ENCODE measurements around the gene NAP1L1.

NAP1L1 gene

DNA sequence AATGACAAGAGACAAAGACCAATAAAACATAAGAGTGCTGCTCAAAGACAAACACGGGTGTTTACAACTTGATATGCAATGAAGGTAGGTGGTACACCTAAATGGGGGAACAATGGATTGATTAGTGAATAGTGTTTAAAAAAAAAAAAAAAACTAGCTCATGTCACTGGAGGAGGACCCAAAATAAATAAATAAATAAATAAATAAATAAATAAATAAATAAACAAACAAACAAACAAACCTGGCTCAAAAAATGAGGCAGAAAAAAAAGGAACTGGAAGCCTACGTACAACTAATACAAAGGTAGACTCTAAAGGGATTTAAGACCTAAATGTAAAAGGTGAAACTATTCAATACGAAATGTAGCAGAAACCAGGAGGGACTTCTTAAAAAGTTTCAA, 18.6 kb downstream of the NAP1L1 start:
- H2AFZ ChIP-seq (ENCODE audit: low read length, unreplicated experiment), result no peak overlapping the region
- peaks cover 99% of the 10 kb centered on the region for H3K79me2 ChIP-seq (ENCODE audit: control insufficient read depth, insufficient read depth, low read length, unreplicated experiment)
- H3K36me3 ChIP-seq (ENCODE audit: insufficient read depth, low read length), result peaks cover 65% of the 10 kb centered on the region
- peaks cover 15% of the 10 kb centered on the region for H3K4me1 ChIP-seq (ENCODE audit: control insufficient read depth, insufficient read depth, low read length, unreplicated experiment)
- H3K4me3 ChIP-seq (ENCODE audit: low read depth, low read length), result no peak overlapping the region
- H3K27me3 ChIP-seq (ENCODE audit: insufficient read depth, low read length), result no peaks in the 10 kb centered on the region
- no peak overlapping the region for H3K27ac ChIP-seq (ENCODE audit: low read depth, low read length)

DNA sequence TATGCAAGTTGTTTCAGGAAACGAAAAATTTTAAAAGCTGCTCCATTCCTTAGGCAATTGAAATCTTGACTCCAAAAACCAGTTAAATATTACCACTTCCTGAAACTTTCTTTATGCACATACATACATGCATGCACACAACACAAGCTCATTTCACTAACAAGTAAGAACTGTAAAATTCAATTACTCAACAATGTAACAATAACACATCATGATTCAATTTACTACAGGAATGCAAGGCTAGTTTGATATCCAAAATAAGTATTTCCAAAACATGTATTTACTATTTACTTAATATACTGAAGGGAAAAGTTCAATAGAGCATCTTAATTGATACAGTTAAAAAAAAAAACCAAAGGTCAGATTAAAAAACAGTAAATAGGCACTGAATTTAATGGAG, 19.6 kb downstream of the NAP1L1 start:
- H3K36me3 ChIP-seq (ENCODE audit: insufficient read depth, low read length), result peaks cover 62% of the 10 kb centered on the region
- H2AFZ ChIP-seq (ENCODE audit: low read length, unreplicated experiment), result no peak overlapping the region
- H3K27me3 ChIP-seq (ENCODE audit: insufficient read depth, low read length), result no peaks in the 10 kb centered on the region
- H3K4me1 ChIP-seq (ENCODE audit: control insufficient read depth, insufficient read depth, low read length, unreplicated experiment), result peaks cover 15% of the 10 kb centered on the region
- no peak overlapping the region for H3K27ac ChIP-seq (ENCODE audit: low read depth, low read length)
- H3K4me3 ChIP-seq (ENCODE audit: low read depth, low read length), result no peak overlapping the region
- peaks cover 98% of the 10 kb centered on the region for H3K79me2 ChIP-seq (ENCODE audit: control insufficient read depth, insufficient read depth, low read length, unreplicated experiment)

GRCh38 chr12:76060111-76060510, 24.4 kb downstream of the NAP1L1 start:
- Histone ChIP-seq H3K27me3 (ENCODE audit: insufficient read depth, low read length) (no peaks in the 10 kb centered on the region), H3K79me2 (ENCODE audit: control insufficient read depth, insufficient read depth, low read length, unreplicated experiment) (peaks cover 66% of the 10 kb centered on the region), H3K36me3 (ENCODE audit: insufficient read depth, low read length) (peaks cover 44% of the 10 kb centered on the region), H2AFZ (ENCODE audit: low read length, unreplicated experiment) (no peak overlapping the region), H3K27ac (ENCODE audit: low read depth, low read length) (no peak overlapping the region), H3K4me3 (ENCODE audit: low read depth, low read length) (no peak overlapping the region), H3K4me1 (ENCODE audit: control insufficient read depth, insufficient read depth, low read length, unreplicated experiment) (no peaks in the 10 kb centered on the region)

GRCh38 chr12:76057326-76057725, 27.2 kb downstream of the NAP1L1 start:
- H3K4me3 ChIP-seq (ENCODE audit: low read depth, low read length), result no peak overlapping the region
- H3K27ac ChIP-seq (ENCODE audit: low read depth, low read length), result no peak overlapping the region
- H3K36me3 ChIP-seq (ENCODE audit: insufficient read depth, low read length), result peaks cover 51% of the 10 kb centered on the region
- H3K79me2 ChIP-seq (ENCODE audit: control insufficient read depth, insufficient read depth, low read length, unreplicated experiment), result peaks cover 38% of the 10 kb centered on the region
- H3K27me3 ChIP-seq (ENCODE audit: insufficient read depth, low read length), result no peaks in the 10 kb centered on the region
- H3K4me1 ChIP-seq (ENCODE audit: control insufficient read depth, insufficient read depth, low read length, unreplicated experiment), result no peaks in the 10 kb centered on the region
- H2AFZ ChIP-seq (ENCODE audit: low read length, unreplicated experiment), result no peak overlapping the region

GRCh38 chr12:76055393-76055792, 29.1 kb downstream of the NAP1L1 start:
- H3K27me3 ChIP-seq (ENCODE audit: insufficient read depth, low read length), result no peaks in the 10 kb centered on the region
- H3K4me1 ChIP-seq (ENCODE audit: control insufficient read depth, insufficient read depth, low read length, unreplicated experiment), result no peaks in the 10 kb centered on the region
- peaks cover 50% of the 10 kb centered on the region for H3K36me3 ChIP-seq (ENCODE audit: insufficient read depth, low read length)
- no peak overlapping the region for H3K4me3 ChIP-seq (ENCODE audit: low read depth, low read length)
- H3K79me2 ChIP-seq (ENCODE audit: control insufficient read depth, insufficient read depth, low read length, unreplicated experiment), result peaks cover 19% of the 10 kb centered on the region
- H3K27ac ChIP-seq (ENCODE audit: low read depth, low read length), result no peak overlapping the region
- H2AFZ ChIP-seq (ENCODE audit: low read length, unreplicated experiment), result no peak overlapping the region

DNA sequence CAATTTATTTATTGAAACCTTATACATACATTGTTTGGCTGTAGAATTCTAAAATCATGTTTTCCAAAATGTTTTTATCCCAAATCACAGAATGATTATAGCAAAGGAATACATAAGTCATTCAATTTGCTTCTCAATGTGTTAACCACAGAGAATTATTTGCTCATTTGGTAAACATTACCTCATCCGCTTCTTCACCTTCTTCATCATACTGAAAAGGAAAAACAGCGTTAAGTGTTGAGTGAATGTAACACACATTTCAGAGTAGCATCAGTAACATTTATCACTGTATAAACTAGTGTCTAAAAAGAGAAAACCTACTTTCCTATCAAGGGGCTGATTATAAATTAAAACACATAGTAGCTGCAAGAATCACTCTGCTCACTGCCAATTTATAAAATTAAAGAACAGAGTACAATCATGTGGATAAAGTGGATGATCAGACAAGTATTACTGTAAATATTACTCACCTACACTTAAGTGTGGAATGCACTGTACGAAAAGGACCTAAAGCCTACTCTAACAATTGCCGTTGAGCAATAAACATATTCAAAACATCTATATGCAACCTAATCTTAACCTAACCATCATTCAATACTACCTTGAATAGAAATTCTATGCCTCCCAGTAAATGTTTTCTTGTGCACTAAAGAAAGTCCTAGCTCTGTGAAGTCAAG, 34.8 kb downstream of the NAP1L1 start:
- Histone ChIP-seq H2AFZ (ENCODE audit: low read length, unreplicated experiment) (no peak overlapping the region), H3K27ac (ENCODE audit: low read depth, low read length) (no peak overlapping the region), H3K36me3 (ENCODE audit: insufficient read depth, low read length) (peaks cover 59% of the 10 kb centered on the region), H3K4me1 (ENCODE audit: control insufficient read depth, insufficient read depth, low read length, unreplicated experiment) (no peaks in the 10 kb centered on the region), H3K79me2 (ENCODE audit: control insufficient read depth, insufficient read depth, low read length, unreplicated experiment) (no peaks in the 10 kb centered on the region), H3K27me3 (ENCODE audit: insufficient read depth, low read length) (no peaks in the 10 kb centered on the region), H3K4me3 (ENCODE audit: low read depth, low read length) (no peak overlapping the region)

GRCh38 chr12:76047742-76048141, 36.7 kb downstream of the NAP1L1 start:
- H3K4me3 ChIP-seq (ENCODE audit: low read depth, low read length), result no peak overlapping the region
- H3K27me3 ChIP-seq (ENCODE audit: insufficient read depth, low read length), result no peaks in the 10 kb centered on the region
- no peak overlapping the region for H3K27ac ChIP-seq (ENCODE audit: low read depth, low read length)
- H2AFZ ChIP-seq (ENCODE audit: low read length, unreplicated experiment), result no peak overlapping the region
- H3K4me1 ChIP-seq (ENCODE audit: control insufficient read depth, insufficient read depth, low read length, unreplicated experiment), result no peaks in the 10 kb centered on the region
- no peaks in the 10 kb centered on the region for H3K79me2 ChIP-seq (ENCODE audit: control insufficient read depth, insufficient read depth, low read length, unreplicated experiment)
- peaks cover 52% of the 10 kb centered on the region for H3K36me3 ChIP-seq (ENCODE audit: insufficient read depth, low read length)

GRCh38 chr12:76047060-76047459, 37.4 kb downstream of the NAP1L1 start:
- no peaks in the 10 kb centered on the region for H3K4me1 ChIP-seq (ENCODE audit: control insufficient read depth, insufficient read depth, low read length, unreplicated experiment)
- peaks cover 51% of the 10 kb centered on the region for H3K36me3 ChIP-seq (ENCODE audit: insufficient read depth, low read length)
- no peaks in the 10 kb centered on the region for H3K79me2 ChIP-seq (ENCODE audit: control insufficient read depth, insufficient read depth, low read length, unreplicated experiment)
- H3K27ac ChIP-seq (ENCODE audit: low read depth, low read length), result no peak overlapping the region
- no peaks in the 10 kb centered on the region for H3K27me3 ChIP-seq (ENCODE audit: insufficient read depth, low read length)
- H2AFZ ChIP-seq (ENCODE audit: low read length, unreplicated experiment), result no peak overlapping the region
- no peak overlapping the region for H3K4me3 ChIP-seq (ENCODE audit: low read depth, low read length)

GRCh38 chr12:76043377-76043776, 41.1 kb downstream of the NAP1L1 start:
- Histone ChIP-seq H3K27me3 (ENCODE audit: insufficient read depth, low read length) (no peaks in the 10 kb centered on the region), H3K4me3 (ENCODE audit: low read depth, low read length) (no peak overlapping the region), H3K36me3 (ENCODE audit: insufficient read depth, low read length) (peaks cover 31% of the 10 kb centered on the region), H3K27ac (ENCODE audit: low read depth, low read length) (no peak overlapping the region), H3K4me1 (ENCODE audit: control insufficient read depth, insufficient read depth, low read length, unreplicated experiment) (peaks cover 9% of the 10 kb centered on the region), H2AFZ (ENCODE audit: low read length, unreplicated experiment) (no peak overlapping the region), H3K79me2 (ENCODE audit: control insufficient read depth, insufficient read depth, low read length, unreplicated experiment) (no peaks in the 10 kb centered on the region)

GRCh38 chr12:76042147-76042546, 42.3 kb downstream of the NAP1L1 start:
- peaks cover 23% of the 10 kb centered on the region for H3K36me3 ChIP-seq (ENCODE audit: insufficient read depth, low read length)
- no peak overlapping the region for H3K27ac ChIP-seq (ENCODE audit: low read depth, low read length)
- no peaks in the 10 kb centered on the region for H3K27me3 ChIP-seq (ENCODE audit: insufficient read depth, low read length)
- H3K4me1 ChIP-seq (ENCODE audit: control insufficient read depth, insufficient read depth, low read length, unreplicated experiment), result peaks cover 20% of the 10 kb centered on the region
- no peak overlapping the region for H3K4me3 ChIP-seq (ENCODE audit: low read depth, low read length)
- H2AFZ ChIP-seq (ENCODE audit: low read length, unreplicated experiment), result no peak overlapping the region
- H3K79me2 ChIP-seq (ENCODE audit: control insufficient read depth, insufficient read depth, low read length, unreplicated experiment), result no peaks in the 10 kb centered on the region

DNA sequence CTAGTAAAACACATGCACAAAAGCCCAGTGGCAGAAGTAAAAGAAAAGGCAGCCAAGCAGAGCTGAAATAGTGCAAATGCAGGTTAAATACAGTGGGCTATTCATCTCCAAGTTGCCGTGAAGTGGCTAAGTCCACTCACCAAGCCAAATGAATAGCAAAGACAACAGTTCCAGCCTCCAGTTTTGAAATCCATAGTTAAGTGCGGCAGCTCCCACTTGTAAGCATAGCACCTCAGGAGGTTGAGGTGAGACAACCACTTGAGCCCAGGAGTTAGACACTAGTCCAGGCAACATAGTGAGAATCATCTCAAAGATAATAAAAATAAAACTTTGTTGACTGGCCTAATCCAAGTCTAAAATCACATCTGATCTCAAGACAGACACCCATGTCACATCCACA, 43.1 kb downstream of the NAP1L1 start:
- no peak overlapping the region for H3K27ac ChIP-seq (ENCODE audit: low read depth, low read length)
- no peaks in the 10 kb centered on the region for H3K27me3 ChIP-seq (ENCODE audit: insufficient read depth, low read length)
- H3K79me2 ChIP-seq (ENCODE audit: control insufficient read depth, insufficient read depth, low read length, unreplicated experiment), result no peaks in the 10 kb centered on the region
- H3K36me3 ChIP-seq (ENCODE audit: insufficient read depth, low read length), result peaks cover 17% of the 10 kb centered on the region
- H3K4me1 ChIP-seq (ENCODE audit: control insufficient read depth, insufficient read depth, low read length, unreplicated experiment), result peaks cover 20% of the 10 kb centered on the region
- no peak overlapping the region for H3K4me3 ChIP-seq (ENCODE audit: low read depth, low read length)
- no peak overlapping the region for H2AFZ ChIP-seq (ENCODE audit: low read length, unreplicated experiment)
